Left kidney (tissue), 2 donors: ENCODE data around the gene WNT10A. TPM values are rescaled to one million over a fixed set of nuclear protein-coding genes. Genes with fewer than 3 reads are reported as not detected.
A peak's percentile ranks its signal among the peaks of the same experiment; 100 is the strongest.

ENCODE experiments used
- DNase-seq: peaks from one replicate; pipeline ENCODE4 v3.0.0-alpha.2; 2013
- polyA plus RNA-seq: library from polyadenylated mRNA; unstranded; fragments of 120-200 nt; gene quantifications from one replicate; pipeline ENCODE4 v1.2.1, GENCODE V29; 2013; ENCODE audit not compliant: insufficient read length

Gene WNT10A
- polyA plus RNA-seq, 1 donor = 0.45 TPM

DNA sequence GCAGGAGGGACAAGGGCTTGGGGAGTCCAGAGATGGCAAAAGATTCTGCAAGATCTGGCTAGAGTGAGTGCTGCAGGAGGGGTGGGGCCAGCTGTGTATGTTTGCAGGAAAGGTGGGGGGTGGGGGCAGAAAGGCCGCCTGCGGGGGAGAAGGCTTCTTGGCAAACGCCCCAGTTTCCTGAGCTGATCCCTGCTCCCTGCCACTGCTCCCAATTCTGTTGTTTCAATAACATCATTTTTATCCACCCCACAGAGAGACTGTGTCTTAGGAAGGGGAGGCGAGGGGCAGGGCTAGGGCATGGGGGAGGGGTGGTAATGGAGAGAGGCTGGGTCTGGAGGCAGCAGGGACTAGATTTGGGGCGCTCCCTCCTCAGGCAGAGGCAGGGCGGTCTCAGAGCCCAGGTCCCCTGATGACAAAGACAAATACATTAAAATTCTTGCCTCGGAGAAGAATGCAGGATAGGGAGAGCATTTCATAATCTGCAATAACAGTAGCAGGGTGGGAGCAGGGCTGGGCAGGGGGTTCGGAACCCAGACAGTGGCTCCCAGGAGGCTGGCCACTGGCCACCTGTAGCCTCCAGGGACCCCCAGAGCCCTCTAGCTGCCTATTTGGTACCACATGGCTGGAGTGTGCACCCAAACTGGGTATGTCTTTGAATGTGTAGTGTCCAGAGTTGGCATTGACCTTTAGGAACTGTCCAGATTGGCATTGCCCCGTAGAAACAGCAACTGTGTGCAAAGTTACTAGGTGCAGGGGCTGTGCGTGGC is 23.1 kb upstream of the WNT10A start:
- no peak for DNase-seq

DNA sequence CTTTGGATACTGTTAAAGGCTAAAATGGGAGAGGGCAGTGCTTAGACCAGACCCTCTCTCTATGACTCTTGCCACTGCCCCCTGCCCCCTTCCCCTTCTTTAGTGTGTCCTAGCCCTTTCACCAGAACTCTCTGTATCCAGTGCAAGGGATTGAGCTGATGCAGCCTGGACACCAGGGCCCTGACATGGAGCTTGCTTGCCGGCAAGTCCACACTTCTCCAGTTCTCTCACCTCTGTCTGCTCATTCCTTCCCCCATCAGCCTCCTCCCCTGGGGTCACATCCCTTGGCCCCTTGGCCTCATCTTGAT is 22.6 kb upstream of the WNT10A start:
- DNase-seq = no peak

DNA sequence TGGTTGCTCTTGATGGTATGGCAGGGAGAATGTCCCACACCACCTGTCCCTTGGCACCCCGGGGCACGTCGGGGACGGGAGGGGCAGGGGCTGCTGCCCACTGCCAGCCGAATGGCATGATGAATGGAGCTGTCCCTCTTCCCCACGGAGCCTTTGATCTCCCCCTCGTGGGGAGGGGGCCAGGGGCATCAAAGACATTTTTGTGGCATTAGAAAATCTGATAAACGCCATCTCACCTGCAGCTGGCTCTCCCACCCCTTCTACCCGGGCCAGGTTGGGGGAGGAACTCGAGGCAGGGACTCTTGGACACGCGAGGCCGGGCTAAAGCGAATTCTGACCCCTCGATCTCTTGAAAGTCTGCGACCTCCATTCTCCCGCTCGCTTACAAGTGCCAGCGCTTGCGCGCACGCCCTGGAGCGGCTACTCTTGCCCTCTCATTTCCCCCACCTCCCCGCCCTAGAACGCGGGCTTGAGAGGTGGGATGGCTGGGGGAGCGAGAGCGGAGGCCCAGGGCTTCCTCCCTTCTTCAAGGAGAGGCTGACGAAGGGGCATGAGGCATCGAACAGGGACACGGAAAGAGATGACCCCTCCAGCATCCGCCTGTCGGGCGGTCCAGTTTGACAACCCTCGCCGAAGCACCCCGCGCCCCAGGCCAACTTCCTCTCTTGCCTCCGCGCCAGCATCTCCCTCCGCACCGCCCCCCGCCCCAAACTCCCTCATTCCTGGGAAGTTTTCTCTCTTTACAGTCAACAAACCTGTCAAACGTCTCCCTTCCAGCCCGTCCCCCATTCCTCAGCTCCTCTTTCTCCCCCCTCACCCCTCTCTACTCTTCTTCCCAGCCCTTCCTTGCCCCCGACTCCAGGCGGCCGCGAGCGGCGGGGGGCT is 21.7 kb upstream of the WNT10A start:
- DNase-seq = no peak

DNA sequence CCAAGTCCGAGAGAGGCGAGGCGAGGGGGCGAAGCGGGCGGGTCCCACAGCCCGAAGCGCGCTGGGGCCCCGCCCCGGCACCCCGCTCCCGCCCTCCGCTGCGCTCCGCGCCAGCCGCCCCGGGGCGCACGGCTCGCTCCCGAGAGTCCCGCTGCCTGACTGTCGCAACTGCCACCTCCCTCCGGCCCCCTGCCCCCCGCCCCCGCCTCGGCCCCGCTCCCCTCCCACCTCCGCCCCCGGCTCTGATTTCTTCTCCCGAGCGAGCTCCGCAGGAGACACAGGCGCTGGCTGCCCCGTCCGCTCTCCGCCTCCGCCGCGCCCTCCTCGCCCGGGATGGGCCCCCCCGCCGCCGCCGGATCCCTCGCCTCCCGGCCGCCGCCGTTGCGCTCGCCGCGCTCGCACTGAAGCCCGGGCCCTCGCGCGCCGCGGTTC is 21.1 kb upstream of the WNT10A start, which contains the start of gene WNT6:
TSS of gene WNT6 (plus strand) at position 250 of the 432 bp plus-strand sequence. CDS start 233 bp downstream, outside the sequence.
- no peak for DNase-seq

DNA sequence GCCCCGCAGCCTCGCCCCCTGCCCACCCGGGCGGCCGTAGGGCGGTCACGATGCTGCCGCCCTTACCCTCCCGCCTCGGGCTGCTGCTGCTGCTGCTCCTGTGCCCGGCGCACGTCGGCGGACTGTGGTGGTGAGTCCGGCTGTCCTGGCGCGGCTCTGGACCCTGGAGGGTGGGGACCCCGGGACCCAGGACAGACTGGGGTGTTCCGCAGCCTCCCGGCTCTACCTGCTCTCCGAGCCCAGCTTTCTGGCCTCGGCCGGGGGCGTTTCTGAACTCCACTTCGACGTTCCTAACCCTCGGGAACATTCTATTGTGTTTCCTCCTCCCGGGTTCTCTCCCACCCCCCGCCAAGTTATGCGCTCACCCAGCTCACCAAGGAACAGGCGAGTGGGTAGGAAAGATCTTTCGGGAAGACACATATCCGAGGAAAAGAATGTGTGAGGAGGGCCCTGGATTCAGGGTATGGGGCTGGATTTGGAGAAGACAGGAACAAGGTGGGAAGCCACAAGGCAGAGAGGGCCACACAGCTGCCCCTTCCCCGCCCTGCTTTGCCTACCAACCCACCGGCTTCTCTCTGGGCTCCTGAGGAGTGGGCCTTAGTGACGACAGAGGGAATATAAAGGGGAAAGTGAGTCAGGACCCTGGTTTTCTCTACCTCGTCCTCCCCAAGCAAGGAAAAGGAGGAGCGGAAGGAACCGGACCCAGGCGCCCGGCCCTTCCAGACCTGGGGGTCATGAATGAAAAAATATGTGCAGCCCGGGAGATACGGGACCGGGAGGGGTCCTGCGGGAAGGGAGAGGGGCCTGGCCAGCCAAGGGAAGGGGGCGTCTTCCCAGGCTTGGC is 20.4 kb upstream of the WNT10A start:
- no peak for DNase-seq

DNA sequence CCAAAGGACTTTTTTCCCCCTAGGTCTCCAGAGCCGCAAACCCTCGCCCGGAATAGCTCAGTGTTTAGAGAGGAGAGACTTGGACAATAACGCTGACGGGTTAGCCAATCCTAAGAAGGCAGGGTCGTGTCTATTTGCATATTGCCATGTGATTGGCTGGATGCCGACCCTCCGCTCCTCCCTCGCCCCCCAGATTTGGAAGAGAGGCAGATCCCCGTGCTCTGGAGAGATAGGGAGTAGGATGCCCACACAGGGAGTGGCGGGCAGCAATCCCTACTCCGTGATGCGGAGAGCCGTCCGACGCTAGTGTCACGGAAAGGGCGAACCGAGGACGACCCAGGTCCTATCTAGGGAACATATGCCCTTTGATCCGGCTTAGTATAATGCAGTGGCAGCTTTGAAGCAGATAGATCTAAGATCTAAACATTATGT is 19.7 kb upstream of the WNT10A start:
- DNase-seq = peak; percentile 84

DNA sequence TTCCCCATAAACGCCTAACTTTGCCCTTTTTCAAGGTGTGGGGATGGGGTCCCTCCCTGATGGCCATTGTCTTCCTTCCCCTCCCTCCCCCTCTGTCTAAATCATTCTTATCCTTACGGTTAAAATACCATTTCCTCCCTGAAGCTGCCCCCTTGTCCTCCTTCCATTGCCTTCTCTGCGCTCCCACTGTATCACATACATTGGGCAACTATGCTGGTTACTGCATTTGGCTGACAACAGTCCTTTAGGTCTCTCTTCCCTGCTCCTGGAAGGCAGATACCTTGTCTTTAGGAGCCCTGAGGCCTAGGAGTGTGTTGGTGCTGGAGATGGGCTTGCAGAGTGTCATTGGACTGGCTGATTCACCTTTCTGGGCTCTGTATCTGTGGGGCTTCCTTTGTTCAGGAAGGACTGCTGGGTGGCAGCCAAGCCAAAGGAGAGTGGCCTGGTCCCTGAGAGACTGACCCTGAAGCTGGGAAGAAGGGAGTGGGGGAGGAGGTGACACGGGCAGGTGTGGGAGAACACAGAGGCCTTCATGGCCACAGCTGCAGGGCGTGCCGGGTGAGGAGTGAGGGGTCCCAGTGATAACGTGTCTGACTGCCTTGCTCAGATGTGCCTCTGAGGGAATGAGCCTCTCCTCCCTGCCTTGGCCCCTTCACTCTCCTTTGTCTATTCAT is 18.9 kb upstream of the WNT10A start:
- DNase-seq = no peak

DNA sequence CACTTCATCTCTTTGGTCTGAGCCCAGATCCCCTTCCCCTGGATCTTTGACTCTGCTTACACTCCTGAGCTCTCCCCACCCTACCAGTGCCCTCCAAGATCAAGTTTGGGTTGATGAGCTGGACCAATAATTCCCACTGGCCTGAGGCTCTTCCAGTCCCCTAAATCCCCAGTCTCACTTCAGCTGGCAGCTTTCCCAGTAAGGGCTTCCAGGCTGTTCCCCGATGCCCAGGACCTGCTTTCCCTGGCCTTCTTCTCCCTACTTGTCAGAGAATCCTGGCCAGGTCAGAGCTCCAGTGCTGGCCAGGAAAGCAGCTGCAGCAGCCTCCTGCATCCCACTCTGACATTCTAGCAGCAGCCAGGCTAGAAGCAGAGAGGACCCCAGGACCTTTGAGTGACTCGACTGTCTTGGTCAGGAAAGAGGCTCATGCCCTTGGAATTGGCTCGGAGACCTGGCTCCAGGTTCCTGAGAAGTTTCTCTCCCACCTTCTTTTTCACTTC is 17.6 kb upstream of the WNT10A start:
- no peak for DNase-seq

DNA sequence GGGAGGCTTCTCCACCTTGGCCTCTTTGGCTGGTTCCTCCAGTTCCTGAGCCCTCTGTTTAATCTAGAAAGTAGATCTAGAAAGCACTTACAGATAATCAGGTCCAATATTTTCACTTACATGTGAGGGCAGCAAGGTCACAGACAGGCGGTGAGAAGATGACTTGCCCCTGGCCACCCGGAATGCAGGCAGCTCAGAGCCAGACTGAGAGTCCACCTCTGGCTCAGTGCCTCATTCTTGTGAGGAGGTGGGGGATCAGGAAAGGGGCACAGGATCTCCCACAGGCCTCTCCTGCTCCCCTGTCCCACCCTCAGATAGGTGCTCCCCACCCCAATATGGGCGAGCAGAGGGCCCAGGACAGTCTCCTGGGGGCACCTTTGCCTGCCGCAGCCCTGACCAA is 15.3 kb upstream of the WNT10A start:
- no peak for DNase-seq

DNA sequence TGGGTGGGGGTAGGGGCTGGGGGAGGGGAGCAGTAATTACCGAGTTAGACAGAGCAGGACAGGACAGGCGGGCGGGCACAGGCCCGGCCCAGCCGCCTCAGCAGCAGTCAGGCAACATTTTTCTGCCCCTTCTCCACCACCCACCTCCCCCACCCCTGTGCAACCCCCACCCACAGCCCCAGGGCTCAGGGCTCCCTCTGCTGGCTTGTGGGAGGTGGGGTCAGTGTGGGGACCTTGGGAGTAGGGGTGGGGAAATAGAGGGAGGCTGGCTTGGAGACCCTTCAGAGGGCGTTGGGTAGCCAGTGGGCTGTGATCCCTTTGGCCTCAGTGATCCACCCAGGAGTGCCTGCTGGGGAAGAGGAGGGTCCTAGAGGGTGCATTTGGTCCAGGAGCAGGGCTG is 14.7 kb upstream of the WNT10A start:
- no peak for DNase-seq

DNA sequence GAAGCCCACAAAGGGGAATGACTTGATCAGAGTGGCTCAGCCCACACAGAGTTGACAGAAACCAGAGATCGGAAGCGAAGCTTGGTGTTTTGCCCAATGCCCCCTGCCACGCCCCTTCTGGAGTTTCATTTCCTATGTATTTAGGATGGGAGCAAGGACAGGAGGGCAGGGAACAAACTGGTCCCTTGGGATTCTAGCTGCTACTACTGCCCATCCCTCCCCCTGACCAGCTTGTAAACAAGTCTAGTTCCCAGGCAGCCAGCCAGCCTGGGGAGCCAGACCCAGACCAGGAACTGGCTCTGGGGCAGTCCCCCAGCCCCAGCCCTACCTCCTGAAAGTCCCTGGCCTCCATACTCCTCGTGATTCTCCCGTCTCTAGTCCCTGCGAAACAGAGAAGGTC is 12.8 kb upstream of the WNT10A start:
- no peak for DNase-seq

DNA sequence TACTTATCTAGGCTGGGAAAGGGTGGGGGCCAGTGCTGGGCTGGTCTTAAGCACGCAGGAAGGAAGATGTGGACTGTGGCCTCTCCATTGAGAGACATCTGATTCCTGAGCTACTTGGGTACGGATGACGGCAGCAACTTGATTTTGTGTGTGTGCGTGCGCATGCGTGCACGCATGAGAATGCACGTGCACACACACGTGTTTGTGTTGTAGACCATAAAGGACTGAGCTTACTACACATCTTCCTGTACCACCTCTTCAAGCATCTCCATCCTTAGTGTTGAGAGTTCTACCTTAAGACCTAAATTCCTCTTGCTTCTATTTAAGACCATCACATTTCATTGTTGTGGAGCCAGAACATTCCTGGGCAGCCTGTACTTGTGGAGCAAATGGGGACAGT is 11.6 kb upstream of the WNT10A start:
- DNase-seq = no peak

DNA sequence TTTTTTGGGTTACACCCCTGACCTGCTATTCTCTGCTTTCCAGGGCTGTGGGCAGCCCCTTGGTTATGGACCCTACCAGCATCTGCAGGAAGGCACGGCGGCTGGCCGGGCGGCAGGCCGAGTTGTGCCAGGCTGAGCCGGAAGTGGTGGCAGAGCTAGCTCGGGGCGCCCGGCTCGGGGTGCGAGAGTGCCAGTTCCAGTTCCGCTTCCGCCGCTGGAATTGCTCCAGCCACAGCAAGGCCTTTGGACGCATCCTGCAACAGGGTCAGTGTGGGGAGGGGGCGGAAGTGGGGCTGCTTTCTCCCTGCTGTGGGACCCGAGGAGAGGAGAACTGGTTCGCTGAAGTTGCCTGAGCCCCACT is 9.7 kb upstream of the WNT10A start:
- DNase-seq = no peak

DNA sequence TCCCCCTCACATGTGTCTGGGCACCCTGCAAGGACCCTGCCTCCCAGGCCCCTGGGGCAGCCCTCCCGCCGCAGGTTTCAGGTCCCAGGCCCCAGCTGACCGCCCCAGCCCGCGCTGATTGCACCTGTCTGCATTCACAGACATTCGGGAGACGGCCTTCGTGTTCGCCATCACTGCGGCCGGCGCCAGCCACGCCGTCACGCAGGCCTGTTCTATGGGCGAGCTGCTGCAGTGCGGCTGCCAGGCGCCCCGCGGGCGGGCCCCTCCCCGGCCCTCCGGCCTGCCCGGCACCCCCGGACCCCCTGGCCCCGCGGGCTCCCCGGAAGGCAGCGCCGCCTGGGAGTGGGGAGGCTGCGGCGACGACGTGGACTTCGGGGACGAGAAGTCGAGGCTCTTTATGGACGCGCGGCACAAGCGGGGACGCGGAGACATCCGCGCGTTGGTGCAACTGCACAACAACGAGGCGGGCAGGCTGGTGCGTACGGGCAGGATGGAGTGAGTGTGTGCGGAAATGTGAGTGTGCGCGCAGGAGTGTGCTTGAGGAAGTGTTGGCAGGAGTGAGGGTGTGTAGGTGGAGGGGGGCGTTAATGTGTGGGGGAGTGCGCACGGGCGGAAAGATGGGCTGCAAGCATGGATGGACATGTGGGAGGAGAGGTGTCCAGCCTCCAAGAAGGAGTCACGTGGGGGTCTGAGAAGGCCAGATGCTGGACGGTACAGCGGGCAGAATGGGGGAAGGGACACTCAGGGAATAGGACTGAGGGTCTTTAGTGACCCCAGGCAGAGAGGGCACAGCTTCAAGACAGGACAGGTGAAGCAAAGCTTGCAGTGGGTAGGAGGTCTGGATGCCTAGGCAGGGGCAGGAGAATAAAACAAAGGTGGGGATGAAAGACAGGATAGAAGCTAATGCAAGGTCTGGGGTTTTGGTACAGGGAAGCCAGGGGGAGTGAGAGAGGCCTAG is 9.0 kb upstream of the WNT10A start:
- DNase-seq = no peak

DNA sequence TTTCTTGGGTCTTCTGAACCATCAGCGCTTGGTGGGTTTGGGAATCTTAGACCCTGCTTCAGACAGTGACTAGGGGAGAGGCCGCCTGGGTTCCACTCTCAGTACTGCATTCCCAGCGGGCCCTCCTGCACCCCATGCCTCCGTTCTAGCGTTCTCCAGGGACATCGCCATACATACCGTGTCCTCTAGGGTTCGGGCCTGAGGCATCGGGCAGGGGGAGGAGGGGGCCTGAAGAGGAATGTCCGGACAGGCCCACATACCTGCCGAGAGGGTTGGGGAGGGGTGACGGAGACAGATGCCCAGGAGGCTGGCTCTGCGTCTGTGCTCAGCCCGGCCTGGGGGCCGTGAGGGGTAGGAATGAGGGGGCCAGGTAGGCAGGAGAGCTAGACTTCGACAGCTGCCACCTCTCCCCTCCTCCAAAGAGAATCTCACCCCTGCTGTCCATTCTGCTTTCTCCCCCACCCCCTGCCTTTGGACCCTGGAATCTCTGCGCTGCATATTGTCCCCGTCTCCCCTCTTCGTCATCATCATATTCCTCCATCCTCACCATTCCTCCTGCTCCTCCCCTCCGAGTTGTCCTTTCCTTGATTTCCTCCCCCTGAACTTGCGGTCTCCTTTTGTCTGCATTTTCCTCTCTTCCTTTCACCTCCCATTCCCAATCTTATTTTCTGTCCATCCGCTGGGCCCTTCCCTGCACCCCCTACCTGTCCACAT is 7.8 kb upstream of the WNT10A start:
- no peak for DNase-seq

DNA sequence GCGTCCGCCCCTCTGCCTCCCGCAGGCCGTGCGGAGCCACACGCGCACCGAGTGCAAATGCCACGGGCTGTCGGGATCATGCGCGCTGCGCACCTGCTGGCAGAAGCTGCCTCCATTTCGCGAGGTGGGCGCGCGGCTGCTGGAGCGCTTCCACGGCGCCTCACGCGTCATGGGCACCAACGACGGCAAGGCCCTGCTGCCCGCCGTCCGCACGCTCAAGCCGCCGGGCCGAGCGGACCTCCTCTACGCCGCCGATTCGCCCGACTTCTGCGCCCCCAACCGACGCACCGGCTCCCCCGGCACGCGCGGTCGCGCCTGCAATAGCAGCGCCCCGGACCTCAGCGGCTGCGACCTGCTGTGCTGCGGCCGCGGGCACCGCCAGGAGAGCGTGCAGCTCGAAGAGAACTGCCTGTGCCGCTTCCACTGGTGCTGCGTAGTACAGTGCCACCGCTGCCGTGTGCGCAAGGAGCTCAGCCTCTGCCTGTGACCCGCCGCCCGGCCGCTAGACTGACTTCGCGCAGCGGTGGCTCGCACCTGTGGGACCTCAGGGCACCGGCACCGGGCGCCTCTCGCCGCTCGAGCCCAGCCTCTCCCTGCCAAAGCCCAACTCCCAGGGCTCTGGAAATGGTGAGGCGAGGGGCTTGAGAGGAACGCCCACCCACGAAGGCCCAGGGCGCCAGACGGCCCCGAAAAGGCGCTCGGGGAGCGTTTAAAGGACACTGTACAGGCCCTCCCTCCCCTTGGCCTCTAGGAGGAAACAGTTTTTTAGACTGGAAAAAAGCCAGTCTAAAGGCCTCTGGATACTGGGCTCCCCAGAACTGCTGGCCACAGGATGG is 7.1 kb upstream of the WNT10A start:
- no peak for DNase-seq

DNA sequence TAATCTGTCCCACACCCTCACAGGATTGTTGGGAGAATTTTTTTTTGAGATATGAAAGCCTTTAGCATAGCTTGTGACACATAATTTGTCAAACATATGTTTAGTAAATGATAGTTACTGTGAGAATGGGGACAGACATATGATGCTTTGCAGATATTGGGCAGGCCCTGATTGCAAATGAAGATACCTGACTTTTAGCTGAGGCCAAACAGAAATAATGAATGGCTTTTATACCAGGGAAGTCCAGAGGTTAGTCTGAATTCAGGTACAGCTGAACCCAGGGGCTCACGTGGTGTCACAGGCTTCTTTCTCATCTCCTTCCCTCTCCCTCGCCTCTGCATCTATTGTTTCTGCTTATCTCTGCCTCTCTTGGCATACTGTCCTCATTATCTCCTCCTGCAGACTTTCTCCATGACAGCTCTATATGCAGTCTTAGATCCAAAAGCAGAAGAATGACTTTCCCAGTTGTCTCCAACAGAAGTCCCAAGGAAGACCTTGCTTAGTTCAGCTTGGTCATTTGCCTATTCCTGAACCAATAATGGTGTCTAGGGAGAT is 4.9 kb upstream of the WNT10A start:
- no peak for DNase-seq

DNA sequence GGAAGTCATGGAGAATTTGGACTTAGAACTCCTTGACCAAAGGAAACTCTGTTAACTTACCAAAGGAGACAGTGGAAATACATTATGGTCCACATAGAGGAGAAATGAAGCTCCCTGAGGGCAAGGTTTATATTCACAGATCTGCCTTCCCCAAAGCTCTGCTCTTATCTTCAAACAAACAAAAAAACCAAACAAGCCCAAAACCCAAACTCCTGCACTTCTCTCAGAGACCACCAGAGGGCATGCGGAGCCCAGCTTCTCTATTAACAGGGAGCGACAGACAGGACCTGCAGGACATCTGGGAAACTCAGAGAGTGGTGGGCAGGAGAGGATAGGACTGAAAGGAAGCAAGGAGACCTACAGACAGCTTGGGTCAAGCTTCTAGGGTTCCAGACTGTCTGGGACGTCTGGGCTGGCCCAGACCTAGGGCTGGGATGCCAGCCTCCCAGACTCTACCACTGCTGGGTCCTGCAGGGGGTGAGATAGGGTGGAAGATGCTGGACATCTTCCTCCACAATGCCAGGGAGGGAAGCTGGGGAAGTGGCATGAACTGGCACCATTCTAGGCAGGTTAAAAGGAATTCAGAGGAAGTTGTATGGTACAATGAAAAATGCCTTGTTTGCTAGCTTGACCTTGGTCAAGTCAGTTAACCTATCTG is 4.0 kb upstream of the WNT10A start:
- peak; percentile 84 for DNase-seq
